GM19023 (cell line): Measurements from ENCODE around the gene SASH1.
"Not testable (repeated sequence)": the region's sequence is repeated elsewhere in the genome, so short reads cannot be mapped to it uniquely, and the experiment has no call there.

Experiments
- ATAC-seq: cut with Tn5 transposase; IDR thresholded peaks from one replicate; pipeline ENCODE4 v1.9.1; 2021; ENCODE audit warnings: mild to moderate bottlenecking, moderate library complexity; ENCODE audit not compliant: unreplicated experiment

Gene SASH1

GRCh38 chr6:148364056-148364824 is 21.6 kb downstream of the SASH1 start:
- ATAC-seq, result no peak

GRCh38 chr6:148365041-148365440 is 22.4 kb downstream of the SASH1 start:
- ATAC-seq, result no peak

GRCh38 chr6:148367411-148368024 is 24.9 kb downstream of the SASH1 start:
- no peak for ATAC-seq

GRCh38 chr6:148370176-148370575 is 27.5 kb downstream of the SASH1 start:
- ATAC-seq, result no peak

GRCh38 chr6:148374040-148374774 is 31.6 kb downstream of the SASH1 start:
- no peak for ATAC-seq

- ATAC-seq, result no peak
Observed at GRCh38 chr6:148375401-148375800, 32.8 kb downstream of the SASH1 start.

GRCh38 chr6:148379481-148379880 is 36.8 kb downstream of the SASH1 start:
- no peak for ATAC-seq

GRCh38 chr6:148379966-148380713 is 37.5 kb downstream of the SASH1 start:
- ATAC-seq, result no peak

GRCh38 chr6:148382051-148382450 is 39.4 kb downstream of the SASH1 start:
- not testable (repeated sequence) for ATAC-seq

GRCh38 chr6:148382861-148383260 is 40.2 kb downstream of the SASH1 start:
- no peak for ATAC-seq

GRCh38 chr6:148383658-148384368 is 41.2 kb downstream of the SASH1 start:
- no peak for ATAC-seq

- ATAC-seq, result no peak
Observed at GRCh38 chr6:148385379-148385778, 42.7 kb downstream of the SASH1 start.

GRCh38 chr6:148388521-148388920 is 45.9 kb downstream of the SASH1 start:
- no peak for ATAC-seq

GRCh38 chr6:148389086-148389485 is 46.4 kb downstream of the SASH1 start:
- ATAC-seq, result no peak

GRCh38 chr6:148389917-148390316 is 47.3 kb downstream of the SASH1 start:
- ATAC-seq, result no peak

- ATAC-seq, result not testable (repeated sequence)
Observed at GRCh38 chr6:148392127-148392526, 49.5 kb downstream of the SASH1 start.

- ATAC-seq, result no peak
Observed at GRCh38 chr6:148392671-148393070, 50.0 kb downstream of the SASH1 start.

GRCh38 chr6:148395583-148396101 is 53.0 kb downstream of the SASH1 start:
- no peak for ATAC-seq

GRCh38 chr6:148396411-148396810 is 53.8 kb downstream of the SASH1 start:
- no peak for ATAC-seq

- no peak for ATAC-seq
Observed at GRCh38 chr6:148396926-148397325, 54.3 kb downstream of the SASH1 start.
